HepG2 (cell line): ENCODE measurements around the gene UNC5CL. TPM values are rescaled to one million over a fixed set of nuclear protein-coding genes. Genes with fewer than 3 reads are reported as not detected.
A peak's percentile ranks its signal among the peaks of the same experiment; 100 is the strongest.

Experiments
- CBFB ChIP-seq: sonication (generic); formaldehyde crosslinking; IDR thresholded peaks from 2 replicates; pipeline ENCODE4 v1.4.0; 2020; ENCODE audit warnings: missing genetic modification reagents
- DMAP1 ChIP-seq: IDR thresholded peaks from 2 replicates; pipeline ENCODE4 v1.6.1; 2016
- FIP1L1 ChIP-seq: fragments of 200-400 bp; formaldehyde crosslinking; IDR thresholded peaks from 2 replicates; pipeline ENCODE4 v1.6.1; 2018; ENCODE audit warnings: low read depth, mild to moderate bottlenecking, low read length, moderate library complexity, borderline replicate concordance; ENCODE audit not compliant: insufficient read depth
- FOXK2 ChIP-seq: fragments of 450-650 bp; IDR thresholded peaks from 2 replicates; pipeline ENCODE4 v1.6.1; 2016
- GABPA ChIP-seq, 2 experiments: IDR thresholded peaks; 2 replicates each; pipeline ENCODE4 v1.6.1; 2011 to 2016; ENCODE audit warnings: low read depth in 2 of 2, low read length in 1 of 2, missing biosample characterization in 1 of 2, missing genetic modification characterization in 1 of 2
- HMG20B ChIP-seq: conservative IDR thresholded peaks from 2 replicates; pipeline ENCODE4 v1.6.1; 2016; ENCODE audit warnings: missing genetic modification reagents, missing compliant biosample characterization
- HOXA9 ChIP-seq: sonication (generic); formaldehyde crosslinking; IDR thresholded peaks from 2 replicates; pipeline ENCODE4 v1.8.1; 2022; ENCODE audit warnings: missing genetic modification reagents, mild to moderate bottlenecking, moderate library complexity, borderline replicate concordance
- KMT2B ChIP-seq: IDR thresholded peaks from 2 replicates; pipeline ENCODE4 v1.6.1; 2016; ENCODE audit warnings: missing genetic modification reagents, missing compliant biosample characterization
- MED13 ChIP-seq: sonication (generic); formaldehyde crosslinking; IDR thresholded peaks from 2 replicates; pipeline ENCODE4 v1.5.0; 2020; ENCODE audit warnings: missing genetic modification reagents
- MXD4 ChIP-seq: IDR thresholded peaks from 2 replicates; pipeline ENCODE4 v1.6.1; 2016; ENCODE audit warnings: mild to moderate bottlenecking, missing biosample characterization, missing genetic modification reagents
- MXI1 ChIP-seq: IDR thresholded peaks from 3 replicates; pipeline ENCODE4 v1.6.1; 2012; ENCODE audit warnings: low read depth, low read length, inconsistent platforms, borderline replicate concordance
- NKX3-1 ChIP-seq: sonication (generic); formaldehyde crosslinking; IDR thresholded peaks from 2 replicates; pipeline ENCODE4 v1.5.0; 2020; ENCODE audit warnings: missing genetic modification reagents
- PITX1 ChIP-seq: sonication (generic); formaldehyde crosslinking; IDR thresholded peaks from 2 replicates; pipeline ENCODE4 v1.5.1; 2020; ENCODE audit warnings: mild to moderate bottlenecking, missing genetic modification reagents
- SOX6 ChIP-seq, 2 experiments: fragments of 450-650 bp in 1 of 2; sonication (generic) in 1 of 2; formaldehyde crosslinking in 1 of 2; IDR thresholded peaks; 2 replicates each; pipeline versions ENCODE4 v1.4.0 to v1.6.1; 2017 to 2020; ENCODE audit warnings: antibody characterized with exemption in 1 of 2, mild to moderate bottlenecking in 1 of 2, missing genetic modification reagents in 1 of 2
- ZNF253 ChIP-seq: sonication (generic); formaldehyde crosslinking; IDR thresholded peaks from 2 replicates; pipeline ENCODE4 v1.8.0; 2022; ENCODE audit warnings: mild to moderate bottlenecking, missing genetic modification reagents, borderline replicate concordance
- ZNF547 ChIP-seq: sonication (generic); formaldehyde crosslinking; IDR thresholded peaks from 2 replicates; pipeline ENCODE4 v1.5.1; 2020; ENCODE audit warnings: mild to moderate bottlenecking, missing genetic modification reagents
- ZNF652 ChIP-seq: IDR thresholded peaks from 2 replicates; pipeline ENCODE4 v1.6.1; 2016; ENCODE audit warnings: low read depth, borderline replicate concordance
- polyA plus RNA-seq, 8 experiments: library from polyadenylated mRNA; depleted of rRNA in 3 of 8; stranded (reverse) in 7 of 8; unstranded in 1 of 8; fragments of >200 nt; fragmentation: Illumina TruSeq in 4 of 8; extraction: Trizol in 4 of 8; gene quantifications; 2 replicates each; pipeline versions ENCODE4 v1.2.1 to v1.2.3, GENCODE V29; 2011 to 2016; ENCODE audit warnings: low read depth in 4 of 8, missing spikeins in 1 of 8, mixed read lengths in 1 of 8; ENCODE audit not compliant: insufficient read depth in 1 of 8
- total RNA-seq, 5 experiments: library from RNA; depleted of rRNA; stranded (reverse); fragments of >200 nt; fragmentation: Illumina TruSeq; extraction: Trizol; gene quantifications; 2 replicates each; pipeline ENCODE4 v1.2.3, GENCODE V29; 2016; ENCODE audit warnings: low read depth in 1 of 5
- TF ChIP-seq, protein P1 (sequence below): sonication (generic); formaldehyde crosslinking; IDR thresholded peaks from 2 replicates; pipeline ENCODE4 v1.4.0; 2020; ENCODE audit warnings: missing genetic modification reagents
- TF ChIP-seq, protein P2 (sequence below): sonication (generic); formaldehyde crosslinking; IDR thresholded peaks from 2 replicates; pipeline ENCODE4 v1.8.0; 2022; ENCODE audit warnings: mild to moderate bottlenecking, missing genetic modification reagents
- TF ChIP-seq, protein P3 (sequence below): sonication (generic); formaldehyde crosslinking; IDR thresholded peaks from 2 replicates; pipeline ENCODE4 v1.4.0; 2020; ENCODE audit warnings: missing genetic modification reagents
- TF ChIP-seq, protein P4 (sequence below): IDR thresholded peaks from 2 replicates; pipeline ENCODE4 v1.4.0; 2020; ENCODE audit warnings: mild to moderate bottlenecking, missing genetic modification reagents

Gene UNC5CL
- total and polyA plus RNA-seq, 2 of the 13 experiments (the other 11 are each of a cell fraction or from before 2014, with no cell fraction given) = 2.4 to 2.5 TPM

DNA sequence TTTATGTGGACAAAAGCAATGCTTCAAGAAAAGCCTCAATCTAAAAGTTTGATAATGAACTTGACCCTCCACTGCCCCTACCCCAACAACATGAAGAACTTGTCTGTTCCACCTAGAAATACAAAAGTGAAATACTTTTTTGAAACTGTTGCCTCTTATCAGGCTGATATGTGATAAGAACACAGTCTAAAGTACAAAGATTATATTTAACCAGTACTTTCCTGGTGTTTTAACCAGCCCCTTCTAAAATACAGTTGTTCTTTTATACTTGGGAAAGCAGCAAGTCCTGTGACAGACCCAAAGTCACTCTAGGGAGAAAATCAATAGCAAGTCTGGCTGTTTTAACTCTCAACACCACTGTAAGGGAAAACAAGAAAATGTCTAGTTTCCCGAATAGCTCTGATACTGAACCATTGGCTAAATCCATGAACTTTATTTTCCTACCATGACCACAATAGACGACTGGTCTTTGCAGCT lies 26.6 kb upstream of the UNC5CL start (continued):
- TF ChIP-seq HMG20B (CRISPR knock-in tag) (peak; percentile 57; the same call in 1 of the 2 replicates), HOXA9 (CRISPR knock-in tag) (peak; percentile 24; the same call in 1 of the 2 replicates), NKX3-1 (peak; percentile 59; the same call in 1 of the 2 replicates), MXI1 (no peak), ZNF652 (CRISPR knock-in tag) (peak; percentile 90), ZNF253 (CRISPR knock-in tag) (no peak), ZNF547 (CRISPR knock-in tag) (no peak), PITX1 (CRISPR knock-in tag) (peak; percentile 71; the same call in 1 of the 2 replicates), DMAP1 (CRISPR knock-in tag) (peak; percentile 52; the same call in 1 of the 2 replicates), MED13 (CRISPR knock-in tag) (peak; percentile 73; the same call in 1 of the 2 replicates), GABPA (IDR thresholded peaks at IDR 0.05; ENCODE audit: low read depth, low read length) (no peak), GABPA (CRISPR knock-in tag; IDR thresholded peaks at IDR 0.05; ENCODE audit: low read depth) (peak; percentile 18; the same call in 1 of the 2 replicates), FIP1L1 (no peak), FOXK2 (peak; percentile 58; the same call in 1 of the 2 replicates), SOX6 (IDR thresholded peaks at IDR 0.05) (no peak), SOX6 (CRISPR knock-in tag; IDR thresholded peaks at IDR 0.05) (peak; percentile 92), MXD4 (CRISPR knock-in tag) (0 out of 2 replicates have a peak, but pooled peaks have one; percentile 37), KMT2B (CRISPR knock-in tag) (peak; percentile 75; the same call in 1 of the 2 replicates), CBFB (peak; percentile 44)
- TF ChIP-seq, protein P1, sequence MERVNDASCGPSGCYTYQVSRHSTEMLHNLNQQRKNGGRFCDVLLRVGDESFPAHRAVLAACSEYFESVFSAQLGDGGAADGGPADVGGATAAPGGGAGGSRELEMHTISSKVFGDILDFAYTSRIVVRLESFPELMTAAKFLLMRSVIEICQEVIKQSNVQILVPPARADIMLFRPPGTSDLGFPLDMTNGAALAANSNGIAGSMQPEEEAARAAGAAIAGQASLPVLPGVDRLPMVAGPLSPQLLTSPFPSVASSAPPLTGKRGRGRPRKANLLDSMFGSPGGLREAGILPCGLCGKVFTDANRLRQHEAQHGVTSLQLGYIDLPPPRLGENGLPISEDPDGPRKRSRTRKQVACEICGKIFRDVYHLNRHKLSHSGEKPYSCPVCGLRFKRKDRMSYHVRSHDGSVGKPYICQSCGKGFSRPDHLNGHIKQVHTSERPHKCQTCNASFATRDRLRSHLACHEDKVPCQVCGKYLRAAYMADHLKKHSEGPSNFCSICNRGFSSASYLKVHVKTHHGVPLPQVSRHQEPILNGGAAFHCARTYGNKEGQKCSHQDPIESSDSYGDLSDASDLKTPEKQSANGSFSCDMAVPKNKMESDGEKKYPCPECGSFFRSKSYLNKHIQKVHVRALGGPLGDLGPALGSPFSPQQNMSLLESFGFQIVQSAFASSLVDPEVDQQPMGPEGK = peak; percentile 80
- TF ChIP-seq, protein P2, sequence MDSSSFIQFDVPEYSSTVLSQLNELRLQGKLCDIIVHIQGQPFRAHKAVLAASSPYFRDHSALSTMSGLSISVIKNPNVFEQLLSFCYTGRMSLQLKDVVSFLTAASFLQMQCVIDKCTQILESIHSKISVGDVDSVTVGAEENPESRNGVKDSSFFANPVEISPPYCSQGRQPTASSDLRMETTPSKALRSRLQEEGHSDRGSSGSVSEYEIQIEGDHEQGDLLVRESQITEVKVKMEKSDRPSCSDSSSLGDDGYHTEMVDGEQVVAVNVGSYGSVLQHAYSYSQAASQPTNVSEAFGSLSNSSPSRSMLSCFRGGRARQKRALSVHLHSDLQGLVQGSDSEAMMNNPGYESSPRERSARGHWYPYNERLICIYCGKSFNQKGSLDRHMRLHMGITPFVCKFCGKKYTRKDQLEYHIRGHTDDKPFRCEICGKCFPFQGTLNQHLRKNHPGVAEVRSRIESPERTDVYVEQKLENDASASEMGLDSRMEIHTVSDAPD (CRISPR knock-in tag) = peak; percentile 76; the same call in 1 of the 2 replicates
- TF ChIP-seq, protein P3, sequence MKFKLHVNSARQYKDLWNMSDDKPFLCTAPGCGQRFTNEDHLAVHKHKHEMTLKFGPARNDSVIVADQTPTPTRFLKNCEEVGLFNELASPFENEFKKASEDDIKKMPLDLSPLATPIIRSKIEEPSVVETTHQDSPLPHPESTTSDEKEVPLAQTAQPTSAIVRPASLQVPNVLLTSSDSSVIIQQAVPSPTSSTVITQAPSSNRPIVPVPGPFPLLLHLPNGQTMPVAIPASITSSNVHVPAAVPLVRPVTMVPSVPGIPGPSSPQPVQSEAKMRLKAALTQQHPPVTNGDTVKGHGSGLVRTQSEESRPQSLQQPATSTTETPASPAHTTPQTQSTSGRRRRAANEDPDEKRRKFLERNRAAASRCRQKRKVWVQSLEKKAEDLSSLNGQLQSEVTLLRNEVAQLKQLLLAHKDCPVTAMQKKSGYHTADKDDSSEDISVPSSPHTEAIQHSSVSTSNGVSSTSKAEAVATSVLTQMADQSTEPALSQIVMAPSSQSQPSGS (CRISPR knock-in tag) = peak; percentile 93
- TF ChIP-seq, protein P4, sequence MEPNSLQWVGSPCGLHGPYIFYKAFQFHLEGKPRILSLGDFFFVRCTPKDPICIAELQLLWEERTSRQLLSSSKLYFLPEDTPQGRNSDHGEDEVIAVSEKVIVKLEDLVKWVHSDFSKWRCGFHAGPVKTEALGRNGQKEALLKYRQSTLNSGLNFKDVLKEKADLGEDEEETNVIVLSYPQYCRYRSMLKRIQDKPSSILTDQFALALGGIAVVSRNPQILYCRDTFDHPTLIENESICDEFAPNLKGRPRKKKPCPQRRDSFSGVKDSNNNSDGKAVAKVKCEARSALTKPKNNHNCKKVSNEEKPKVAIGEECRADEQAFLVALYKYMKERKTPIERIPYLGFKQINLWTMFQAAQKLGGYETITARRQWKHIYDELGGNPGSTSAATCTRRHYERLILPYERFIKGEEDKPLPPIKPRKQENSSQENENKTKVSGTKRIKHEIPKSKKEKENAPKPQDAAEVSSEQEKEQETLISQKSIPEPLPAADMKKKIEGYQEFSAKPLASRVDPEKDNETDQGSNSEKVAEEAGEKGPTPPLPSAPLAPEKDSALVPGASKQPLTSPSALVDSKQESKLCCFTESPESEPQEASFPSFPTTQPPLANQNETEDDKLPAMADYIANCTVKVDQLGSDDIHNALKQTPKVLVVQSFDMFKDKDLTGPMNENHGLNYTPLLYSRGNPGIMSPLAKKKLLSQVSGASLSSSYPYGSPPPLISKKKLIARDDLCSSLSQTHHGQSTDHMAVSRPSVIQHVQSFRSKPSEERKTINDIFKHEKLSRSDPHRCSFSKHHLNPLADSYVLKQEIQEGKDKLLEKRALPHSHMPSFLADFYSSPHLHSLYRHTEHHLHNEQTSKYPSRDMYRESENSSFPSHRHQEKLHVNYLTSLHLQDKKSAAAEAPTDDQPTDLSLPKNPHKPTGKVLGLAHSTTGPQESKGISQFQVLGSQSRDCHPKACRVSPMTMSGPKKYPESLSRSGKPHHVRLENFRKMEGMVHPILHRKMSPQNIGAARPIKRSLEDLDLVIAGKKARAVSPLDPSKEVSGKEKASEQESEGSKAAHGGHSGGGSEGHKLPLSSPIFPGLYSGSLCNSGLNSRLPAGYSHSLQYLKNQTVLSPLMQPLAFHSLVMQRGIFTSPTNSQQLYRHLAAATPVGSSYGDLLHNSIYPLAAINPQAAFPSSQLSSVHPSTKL (CRISPR knock-in tag) = peak; percentile 94
